SK-N-SH (cell line): Measurements from ENCODE around the gene WDR90. TPM values are rescaled to one million over a fixed set of nuclear protein-coding genes. Genes with fewer than 3 reads are reported as not detected.

Source experiments
- CTCF ChIA-PET: fragments of 300-600, 350-600 bp; formaldehyde crosslinking; extraction: SDS; loops from one replicate; lab custom pipeline; 2021; lab: Yijun Ruan, JAX
- POLR2A ChIA-PET: fragments of 350-600 bp; sonication (Branson Sonifier 250); formaldehyde crosslinking; extraction: SDS; loops from one replicate; lab custom pipeline; 2020; ENCODE audit warnings: antibody characterized with exemption, inconsistent platforms; lab: Yijun Ruan, JAX
- DNase-seq: peaks from one replicate; pipeline ENCODE4 v3.0.0; 2012
- H2AFZ ChIP-seq: fragments of 200-600 bp; sonication (generic); 2 replicates; pipeline ENCODE4 v1.8.1; 2016; ENCODE audit warnings: antibody characterized with exemption, mild to moderate bottlenecking, low read depth
- H3F3A ChIP-seq: fragments of 200-600 bp; sonication (generic); replicated peaks from 2 replicates; pipeline ENCODE3; 2016; ENCODE audit warnings: antibody characterized with exemption, mild to moderate bottlenecking; ENCODE audit not compliant: insufficient read depth
- H3K27ac ChIP-seq, 2 experiments: fragments of 200-500 bp in 1 of 2; fragments of 200-600 bp in 1 of 2; sonication (Bioruptor generic) in 1 of 2; sonication (generic), shearing (Covaris generic) in 1 of 2; 2 replicates each; pipeline versions ENCODE4 v1.5.1 to v1.6.1; 2014 to 2016; ENCODE audit warnings: low read depth in 2 of 2, inconsistent platforms in 1 of 2, low read length in 1 of 2, mild to moderate bottlenecking in 1 of 2, mixed read lengths in 1 of 2
- H3K27me3 ChIP-seq: fragments of 200-600 bp; sonication (generic), shearing (Covaris generic); 2 replicates; pipeline ENCODE4 v1.6.1; 2016; ENCODE audit warnings: mixed run types; ENCODE audit not compliant: insufficient read depth
- H3K36me3 ChIP-seq, 2 experiments: fragments of 200-500 bp in 1 of 2; fragments of 200-600 bp in 1 of 2; sonication (Bioruptor generic) in 1 of 2; sonication (generic) in 1 of 2; replicated peaks in 1 of 2; 2 replicates each; pipeline versions ENCODE3 to v1.5.1; 2014 to 2016; ENCODE audit warnings: low read length in 1 of 2, mild to moderate bottlenecking in 1 of 2; ENCODE audit not compliant: insufficient read depth in 2 of 2, control insufficient read depth in 1 of 2
- H3K4me1 ChIP-seq, 2 experiments: fragments of 200-500 bp in 1 of 2; fragments of 200-600 bp in 1 of 2; sonication (Bioruptor generic) in 1 of 2; sonication (generic), shearing (Covaris generic) in 1 of 2; 2 replicates each; pipeline versions ENCODE4 v1.5.1 to v1.6.1; 2014 to 2016; ENCODE audit warnings: low read depth in 1 of 2, low read length in 1 of 2, mixed run types in 1 of 2; ENCODE audit not compliant: insufficient read depth in 2 of 2, control insufficient read depth in 1 of 2
- H3K4me2 ChIP-seq: fragments of 200-600 bp; sonication (generic), shearing (Covaris generic); 2 replicates; pipeline ENCODE4 v1.6.1; 2017; ENCODE audit warnings: mixed run types
- H3K4me3 ChIP-seq, 2 experiments: fragments of 200-500 bp in 1 of 2; fragments of 200-600 bp in 1 of 2; sonication (Bioruptor generic) in 1 of 2; sonication (generic), shearing (Covaris generic) in 1 of 2; 2 replicates each; pipeline versions ENCODE4 v1.5.1 to v1.8.1; 2014 to 2016; ENCODE audit warnings: low read depth in 2 of 2, inconsistent platforms in 1 of 2, low read length in 1 of 2, mild to moderate bottlenecking in 1 of 2, mixed read lengths in 1 of 2, moderate library complexity in 1 of 2
- H3K79me2 ChIP-seq: fragments of 200-600 bp; sonication (generic); 2 replicates; pipeline ENCODE4 v1.8.1; 2017; ENCODE audit warnings: mild to moderate bottlenecking; ENCODE audit not compliant: insufficient read depth
- H3K9ac ChIP-seq: fragments of 200-600 bp; sonication (generic); 2 replicates; pipeline ENCODE4 v1.6.1; 2017; ENCODE audit warnings: mixed run types
- H3K9me2 ChIP-seq: fragments of 200-600 bp; sonication (generic); 2 replicates; pipeline ENCODE4 v1.6.1; 2017; ENCODE audit warnings: mixed run types
- H3K9me3 ChIP-seq: fragments of 200-600 bp; sonication (generic); 2 replicates; pipeline ENCODE4 v1.6.1; 2017; ENCODE audit warnings: mixed run types, mild to moderate bottlenecking, moderate library complexity
- H4K20me1 ChIP-seq: fragments of 200-600 bp; sonication (generic); 2 replicates; pipeline ENCODE4 v1.6.1; 2017; ENCODE audit warnings: mild to moderate bottlenecking, mixed run types; ENCODE audit not compliant: insufficient read depth
- ELF1 ChIP-seq: IDR thresholded peaks from 2 replicates; pipeline ENCODE4 v1.4.0; 2012
- EP300 ChIP-seq, 2 experiments: IDR thresholded peaks; 2 replicates each; pipeline versions ENCODE4 v1.4.0 to v1.6.1; 2012; ENCODE audit warnings: borderline replicate concordance in 1 of 2, low read depth in 1 of 2, low read length in 1 of 2
- EZH2phosphoT487 ChIP-seq: fragments of 200-600 bp; sonication (generic); IDR thresholded peaks from 2 replicates; pipeline ENCODE4 v1.6.1; 2017; ENCODE audit warnings: low read depth, mixed run types, mild to moderate bottlenecking, antibody characterized with exemption, moderate library complexity, borderline replicate concordance
- FOSL2 ChIP-seq: IDR thresholded peaks from 2 replicates; pipeline ENCODE4 v1.4.0; 2012; ENCODE audit warnings: low read depth, mild to moderate bottlenecking, moderate library complexity, borderline replicate concordance
- FOXJ3 ChIP-seq: sonication (generic); formaldehyde crosslinking; IDR thresholded peaks from 2 replicates; pipeline ENCODE4 v1.5.1; 2020; ENCODE audit warnings: mild to moderate bottlenecking, missing genetic modification reagents
- FOXM1 ChIP-seq: IDR thresholded peaks from 2 replicates; pipeline ENCODE4 v1.4.0; 2012; ENCODE audit warnings: low read depth, mild to moderate bottlenecking
- GATA2 ChIP-seq: sonication (generic); formaldehyde crosslinking; IDR thresholded peaks from 2 replicates; pipeline ENCODE4 v1.5.0; 2020; ENCODE audit warnings: mild to moderate bottlenecking, missing genetic modification reagents
- POLR2AphosphoS5 ChIP-seq: IDR thresholded peaks from 2 replicates; pipeline ENCODE4 v1.6.1; 2012; ENCODE audit warnings: low read depth, low read length
- RAD21 ChIP-seq: IDR thresholded peaks from 2 replicates; pipeline ENCODE4 v1.6.1; 2012; ENCODE audit warnings: mild to moderate bottlenecking, low read length
- RCOR1 ChIP-seq: fragments of 150-350 bp; IDR thresholded peaks from 2 replicates; pipeline ENCODE4 v1.6.1; 2017; ENCODE audit warnings: antibody characterized with exemption, low read length
- RFX5 ChIP-seq: IDR thresholded peaks from 2 replicates; pipeline ENCODE4 v1.6.1; 2012; ENCODE audit warnings: mild to moderate bottlenecking, improper control_type of control experiment, low read length
- SMC3 ChIP-seq: IDR thresholded peaks from 2 replicates; pipeline ENCODE4 v1.6.1; 2012; ENCODE audit warnings: low read depth, low read length, improper control_type of control experiment
- TCF12 ChIP-seq: IDR thresholded peaks from 2 replicates; pipeline ENCODE4 v1.4.0; 2012
- WGBS: methylation state at CpG from one replicate; pipeline ENCODE4 v1.1.6; 2017; ENCODE audit warnings: low lambda C conversion rate; 5-methylcytosine and 5-hydroxymethylcytosine counted together
- polyA plus RNA-seq, 3 experiments: library from polyadenylated mRNA; depleted of rRNA; stranded (reverse); fragments of >200 nt; gene quantifications; 2 replicates each; pipeline ENCODE4 v1.2.3, GENCODE V29; 2012
- TF ChIP-seq, protein P1 (sequence below): IDR thresholded peaks from 2 replicates; pipeline ENCODE4 v1.4.0; 2012; ENCODE audit warnings: low read depth, borderline replicate concordance
- TF ChIP-seq, protein P2 (sequence below): fragments of 200-600 bp; sonication (generic); IDR thresholded peaks from 2 replicates; pipeline ENCODE4 v1.6.1; 2017; ENCODE audit warnings: antibody characterized with exemption, mild to moderate bottlenecking, moderate library complexity
- TF ChIP-seq, protein P3 (sequence below): IDR thresholded peaks from 2 replicates; pipeline ENCODE4 v1.4.0; 2012; ENCODE audit warnings: low read depth, borderline replicate concordance

The WDR90 gene
- polyA plus RNA-seq, 1 of the 3 experiments (the other 2 are of a cell fraction), result 32.0 TPM

DNA sequence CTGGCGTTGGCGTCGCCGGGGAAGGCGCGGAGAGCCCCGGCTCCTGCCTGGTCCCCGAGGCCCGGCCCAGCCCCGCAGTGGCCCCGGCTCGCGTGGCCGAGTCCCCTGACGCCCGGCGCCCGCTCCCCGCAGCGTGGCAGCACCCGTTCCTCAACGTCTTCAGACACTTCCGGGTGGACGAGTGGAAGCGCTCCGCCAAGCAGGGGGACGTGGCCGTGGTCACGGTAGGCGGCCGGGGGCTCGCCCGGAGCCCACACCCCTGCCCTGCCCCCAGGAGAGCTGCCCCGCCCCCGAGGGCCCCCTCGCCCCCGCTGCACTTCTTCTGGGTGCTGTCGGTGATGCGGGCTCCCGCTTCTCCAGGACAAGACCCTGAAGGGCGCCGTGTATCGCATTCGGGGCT lies 466 bp downstream of the WDR90 start:
- peaks cover 5% of the 10 kb centered on the region for H3F3A ChIP-seq
- no peaks in the 10 kb centered on the region for H3K27me3 ChIP-seq
- H3K9me3 ChIP-seq, result no peaks in the 10 kb centered on the region
- TF ChIP-seq EP300 (IDR thresholded peaks at IDR 0.05; ENCODE audit: borderline replicate concordance in 1 of 2, low read depth in 1 of 2, low read length in 1 of 2) (no peak), RCOR1 (no peak), GATA2 (CRISPR knock-in tag) (no peak)
- peak overlapping the region; percentile 65; the same call in 1 of the 2 replicates for H2AFZ ChIP-seq
- DNase-seq, result peak; percentile 74
- CTCF ChIA-PET, result interaction anchor here (1.0 to 7.8 kb wide), 6 partner anchors 10 to 31 kb away, joined by 3 to 92 read pairs (median 12); partner anchors contain the start of genes METTL26, RHOT2, STUB1 and WFIKKN1
- peaks cover 0 to 13% of the 10 kb centered on the region in 2 experiments for H3K36me3 ChIP-seq
- H3K9me2 ChIP-seq, result no peaks in the 10 kb centered on the region
- 6% methylated on average over 13 of the region's 44 CpGs for WGBS
- peak overlapping the region; percentile 70 to 76 for H3K4me3 ChIP-seq
- H3K9ac ChIP-seq, result peak overlapping the region; percentile 85
- peaks cover 19% of the 10 kb centered on the region; the same call in 1 of the 2 replicates for H3K79me2 ChIP-seq
- POLR2A ChIA-PET, result interaction anchor here (0.7 to 1.2 kb wide), 6 partner anchors 9 to 79 kb away, joined by 3 to 4 read pairs (median 3); partner anchors contain the start of genes METTL26 and STUB1
- H3K4me2 ChIP-seq, result peak overlapping the region; percentile 91
- H3K4me1 ChIP-seq, result peaks cover 4 to 29% of the 10 kb centered on the region in 2 experiments; a peak in 2 of 4 replicates
- H4K20me1 ChIP-seq, result no peaks in the 10 kb centered on the region
- H3K27ac ChIP-seq, result peak overlapping the region; percentile 51 to 60

DNA sequence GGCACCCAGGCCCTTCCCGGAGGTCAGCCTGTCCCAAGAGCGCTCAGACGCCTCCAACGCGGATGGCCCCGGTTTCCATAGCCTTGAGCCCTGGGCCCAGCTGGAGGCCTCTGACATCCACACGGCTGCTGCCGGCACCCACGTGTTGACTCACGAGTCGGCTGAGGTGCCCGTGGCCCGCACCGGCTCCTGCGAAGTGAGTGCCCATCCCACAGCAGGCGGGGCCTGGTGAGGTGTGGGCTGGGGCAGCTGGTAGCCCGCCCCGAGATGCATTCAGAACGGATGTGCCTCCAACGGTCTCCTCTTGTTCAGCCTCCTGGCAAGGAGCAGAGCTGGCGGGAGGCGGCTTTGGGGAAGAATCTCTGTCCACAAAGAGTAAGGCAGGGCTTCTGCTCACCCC lies 2.7 kb downstream of the WDR90 start:
- H3K36me3 ChIP-seq, result peaks cover 0 to 29% of the 10 kb centered on the region in 2 experiments

More for the DNA sequence above, 2.7 kb downstream of the WDR90 start:
- WGBS, result 100% methylated on average over 1 of the region's 22 CpGs
- peaks cover 19% of the 10 kb centered on the region; the same call in 1 of the 2 replicates for H3K79me2 ChIP-seq
- no peaks in the 10 kb centered on the region for H3K27me3 ChIP-seq
- no peak overlapping the region for H2AFZ ChIP-seq
- no peaks in the 10 kb centered on the region for H3K9me2 ChIP-seq
- no peak for TF ChIP-seq POLR2AphosphoS5
- no peak for TF ChIP-seq EZH2phosphoT487
- TF ChIP-seq, protein P1, sequence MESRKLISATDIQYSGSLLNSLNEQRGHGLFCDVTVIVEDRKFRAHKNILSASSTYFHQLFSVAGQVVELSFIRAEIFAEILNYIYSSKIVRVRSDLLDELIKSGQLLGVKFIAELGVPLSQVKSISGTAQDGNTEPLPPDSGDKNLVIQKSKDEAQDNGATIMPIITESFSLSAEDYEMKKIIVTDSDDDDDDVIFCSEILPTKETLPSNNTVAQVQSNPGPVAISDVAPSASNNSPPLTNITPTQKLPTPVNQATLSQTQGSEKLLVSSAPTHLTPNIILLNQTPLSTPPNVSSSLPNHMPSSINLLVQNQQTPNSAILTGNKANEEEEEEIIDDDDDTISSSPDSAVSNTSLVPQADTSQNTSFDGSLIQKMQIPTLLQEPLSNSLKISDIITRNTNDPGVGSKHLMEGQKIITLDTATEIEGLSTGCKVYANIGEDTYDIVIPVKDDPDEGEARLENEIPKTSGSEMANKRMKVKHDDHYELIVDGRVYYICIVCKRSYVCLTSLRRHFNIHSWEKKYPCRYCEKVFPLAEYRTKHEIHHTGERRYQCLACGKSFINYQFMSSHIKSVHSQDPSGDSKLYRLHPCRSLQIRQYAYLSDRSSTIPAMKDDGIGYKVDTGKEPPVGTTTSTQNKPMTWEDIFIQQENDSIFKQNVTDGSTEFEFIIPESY, result no peak
- no peak for TF ChIP-seq RAD21
- no peak for TF ChIP-seq FOSL2
- no peak for TF ChIP-seq TCF12
- TF ChIP-seq, protein P2, sequence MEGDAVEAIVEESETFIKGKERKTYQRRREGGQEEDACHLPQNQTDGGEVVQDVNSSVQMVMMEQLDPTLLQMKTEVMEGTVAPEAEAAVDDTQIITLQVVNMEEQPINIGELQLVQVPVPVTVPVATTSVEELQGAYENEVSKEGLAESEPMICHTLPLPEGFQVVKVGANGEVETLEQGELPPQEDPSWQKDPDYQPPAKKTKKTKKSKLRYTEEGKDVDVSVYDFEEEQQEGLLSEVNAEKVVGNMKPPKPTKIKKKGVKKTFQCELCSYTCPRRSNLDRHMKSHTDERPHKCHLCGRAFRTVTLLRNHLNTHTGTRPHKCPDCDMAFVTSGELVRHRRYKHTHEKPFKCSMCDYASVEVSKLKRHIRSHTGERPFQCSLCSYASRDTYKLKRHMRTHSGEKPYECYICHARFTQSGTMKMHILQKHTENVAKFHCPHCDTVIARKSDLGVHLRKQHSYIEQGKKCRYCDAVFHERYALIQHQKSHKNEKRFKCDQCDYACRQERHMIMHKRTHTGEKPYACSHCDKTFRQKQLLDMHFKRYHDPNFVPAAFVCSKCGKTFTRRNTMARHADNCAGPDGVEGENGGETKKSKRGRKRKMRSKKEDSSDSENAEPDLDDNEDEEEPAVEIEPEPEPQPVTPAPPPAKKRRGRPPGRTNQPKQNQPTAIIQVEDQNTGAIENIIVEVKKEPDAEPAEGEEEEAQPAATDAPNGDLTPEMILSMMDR, result no peak
- no peak for TF ChIP-seq ELF1
- no peak for TF ChIP-seq FOXJ3 (CRISPR knock-in tag)
- TF ChIP-seq RFX5, result no peak
- no peak for TF ChIP-seq FOXM1
- no peak for TF ChIP-seq SMC3
- TF ChIP-seq, protein P3, sequence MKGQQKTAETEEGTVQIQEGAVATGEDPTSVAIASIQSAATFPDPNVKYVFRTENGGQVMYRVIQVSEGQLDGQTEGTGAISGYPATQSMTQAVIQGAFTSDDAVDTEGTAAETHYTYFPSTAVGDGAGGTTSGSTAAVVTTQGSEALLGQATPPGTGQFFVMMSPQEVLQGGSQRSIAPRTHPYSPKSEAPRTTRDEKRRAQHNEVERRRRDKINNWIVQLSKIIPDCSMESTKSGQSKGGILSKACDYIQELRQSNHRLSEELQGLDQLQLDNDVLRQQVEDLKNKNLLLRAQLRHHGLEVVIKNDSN, result no peak
- TF ChIP-seq, all 33 proteins: peak for 0
- Histone ChIP-seq H3K9me3 (no peaks in the 10 kb centered on the region), H3K4me1 (peaks cover 4 to 29% of the 10 kb centered on the region in 2 experiments; a peak in 2 of 4 replicates), H3F3A (peaks cover 5% of the 10 kb centered on the region), H3K4me3 (no peak overlapping the region), H3K4me2 (no peak overlapping the region), H4K20me1 (no peaks in the 10 kb centered on the region), H3K9ac (no peak overlapping the region), H3K27ac (no peak overlapping the region)
- DNase-seq, result no peak
- ChIA-PET CTCF (interaction anchor here (1.1 to 7.8 kb wide), 3 partner anchors 8 to 28 kb away, joined by 3 to 92 read pairs (median 69); partner anchors contain the start of genes RHOT2 and STUB1), POLR2A (interaction anchor here (1.2 to 2.0 kb wide), 2 partner anchors 9 to 27 kb away, joined by 3 to 13 read pairs; no protein-coding TSS in a partner anchor)
